Measurements from ENCODE around the gene PSME2. TPM values are rescaled to one million over a fixed set of nuclear protein-coding genes. Genes with fewer than 3 reads are reported as not detected.

Gene PSME2
- total and polyA plus RNA-seq, 2 of the 13 experiments (the other 11 are each of a cell fraction or from before 2014, with no cell fraction given): 332 to 716 TPM

DNA sequence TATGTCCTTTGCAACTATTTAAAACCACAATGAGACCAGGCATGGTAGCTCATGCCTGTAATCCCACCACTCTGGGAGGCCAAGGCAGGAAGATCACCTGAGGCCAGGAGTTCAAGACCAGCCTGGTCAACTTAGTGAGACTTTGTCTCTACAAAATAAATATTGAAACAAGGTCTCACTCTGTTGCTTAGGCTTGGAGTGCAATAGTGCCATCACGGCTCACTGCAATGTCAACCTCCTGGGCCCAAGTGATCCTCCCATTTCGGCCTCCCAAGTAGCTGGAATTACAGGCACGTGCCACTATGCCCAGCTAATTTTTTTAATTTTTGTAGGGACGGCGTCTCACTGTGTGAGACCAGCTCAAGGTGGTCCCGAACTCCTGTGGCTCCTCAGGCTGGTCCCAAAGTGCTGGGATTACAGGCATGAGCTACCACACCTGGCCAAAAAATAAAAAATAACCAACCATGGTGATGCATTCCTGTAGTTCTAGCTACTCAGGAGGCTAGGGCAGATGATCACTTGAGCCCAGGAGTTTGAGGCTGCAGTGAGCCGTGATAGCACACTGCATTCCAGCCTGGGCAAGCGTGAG, 16.9 kb downstream of the PSME2 start (continued):
- TF ChIP-seq, protein P1, sequence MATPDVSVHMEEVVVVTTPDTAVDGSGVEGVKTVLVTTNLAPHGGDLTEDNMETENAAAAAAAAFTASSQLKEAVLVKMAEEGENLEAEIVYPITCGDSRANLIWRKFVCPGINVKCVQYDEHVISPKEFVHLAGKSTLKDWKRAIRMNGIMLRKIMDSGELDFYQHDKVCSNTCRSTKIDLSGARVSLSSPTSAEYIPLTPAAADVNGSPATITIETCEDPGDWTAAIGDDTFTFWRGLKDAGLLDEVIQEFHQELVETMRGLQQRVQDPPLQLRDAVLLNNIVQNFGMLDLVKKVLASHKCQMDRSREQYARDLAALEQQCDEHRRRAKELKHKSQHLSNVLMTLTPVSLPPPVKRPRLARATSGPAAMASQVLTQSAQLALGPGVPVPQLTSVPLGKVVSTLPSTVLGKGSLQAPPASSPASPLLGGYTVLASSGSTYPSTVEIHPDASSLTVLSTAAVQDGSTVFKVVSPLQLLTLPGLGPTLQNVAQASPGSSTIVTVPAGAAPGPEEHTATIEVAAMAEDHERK (CRISPR knock-in tag; IDR thresholded peaks at IDR 0.05; ENCODE audit: low read depth): no peak
- TF ChIP-seq SRSF4 (IDR thresholded peaks at IDR 0.05; ENCODE audit: low read depth, low read length, poor library complexity, severe bottlenecking) (no peak), NBN (conservative IDR thresholded peaks at IDR 0.05) (no peak), ZNF317 (CRISPR knock-in tag; IDR thresholded peaks at IDR 0.05) (no peak), RBM22 (optimal IDR thresholded peaks at IDR 0.05; ENCODE audit: low read length) (no peak), FOXA1 (IDR thresholded peaks at IDR 0.05) (no peak), FOXA1 (CRISPR knock-in tag; IDR thresholded peaks at IDR 0.05) (no peak), ZNF850 (CRISPR knock-in tag; conservative IDR thresholded peaks at IDR 0.05) (no peak), RARA (CRISPR knock-in tag; IDR thresholded peaks at IDR 0.05) (peak; percentile 42; the same call in 1 of the 2 replicates), SP4 (CRISPR knock-in tag; IDR thresholded peaks at IDR 0.05) (peak; percentile 61), CC2D1A (CRISPR knock-in tag; IDR thresholded peaks at IDR 0.05) (no peak), ZNF329 (CRISPR knock-in tag; IDR thresholded peaks at IDR 0.05; ENCODE audit: low read depth) (no peak), ZSCAN30 (CRISPR knock-in tag; IDR thresholded peaks at IDR 0.05) (no peak), HHEX (CRISPR knock-in tag; IDR thresholded peaks at IDR 0.05) (no peak), HOXA7 (CRISPR knock-in tag; IDR thresholded peaks at IDR 0.05) (no peak), FOSL2 (CRISPR knock-in tag; IDR thresholded peaks at IDR 0.05) (no peak), REL (CRISPR knock-in tag; conservative IDR thresholded peaks at IDR 0.05) (no peak), EHMT2 (IDR thresholded peaks at IDR 0.05; ENCODE audit: borderline replicate concordance, low read depth, low read length) (no peak), ZNF432 (CRISPR knock-in tag; IDR thresholded peaks at IDR 0.05; ENCODE audit: borderline replicate concordance) (no peak)
- TF ChIP-seq, protein P2, sequence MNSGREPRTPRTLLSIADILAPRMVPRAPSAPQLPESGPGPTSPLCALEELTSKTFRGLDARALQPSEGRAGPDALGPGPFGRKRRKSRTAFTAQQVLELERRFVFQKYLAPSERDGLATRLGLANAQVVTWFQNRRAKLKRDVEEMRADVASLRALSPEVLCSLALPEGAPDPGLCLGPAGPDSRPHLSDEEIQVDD (CRISPR knock-in tag; IDR thresholded peaks at IDR 0.05; ENCODE audit: borderline replicate concordance): 0 out of 2 replicates have a peak, but pooled peaks have one; percentile 52
- TF ChIP-seq, protein P3, sequence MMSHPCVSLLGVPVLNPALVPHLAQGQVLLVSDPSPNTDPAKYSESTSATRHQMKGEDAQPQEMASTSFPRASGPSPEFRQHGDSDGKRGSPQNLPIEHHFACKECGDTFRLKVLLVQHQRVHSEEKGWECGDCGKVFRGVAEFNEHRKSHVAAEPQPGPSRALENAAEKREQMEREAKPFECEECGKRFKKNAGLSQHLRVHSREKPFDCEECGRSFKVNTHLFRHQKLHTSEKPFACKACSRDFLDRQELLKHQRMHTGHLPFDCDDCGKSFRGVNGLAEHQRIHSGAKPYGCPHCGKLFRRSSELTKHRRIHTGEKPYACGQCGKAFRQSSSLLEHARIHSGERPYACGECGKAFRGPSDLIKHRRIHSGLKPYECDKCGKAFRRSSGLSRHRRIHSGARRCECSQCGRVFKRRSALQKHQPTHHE (CRISPR knock-in tag; IDR thresholded peaks at IDR 0.05; ENCODE audit: borderline replicate concordance): no peak
- TF ChIP-seq, protein P4, sequence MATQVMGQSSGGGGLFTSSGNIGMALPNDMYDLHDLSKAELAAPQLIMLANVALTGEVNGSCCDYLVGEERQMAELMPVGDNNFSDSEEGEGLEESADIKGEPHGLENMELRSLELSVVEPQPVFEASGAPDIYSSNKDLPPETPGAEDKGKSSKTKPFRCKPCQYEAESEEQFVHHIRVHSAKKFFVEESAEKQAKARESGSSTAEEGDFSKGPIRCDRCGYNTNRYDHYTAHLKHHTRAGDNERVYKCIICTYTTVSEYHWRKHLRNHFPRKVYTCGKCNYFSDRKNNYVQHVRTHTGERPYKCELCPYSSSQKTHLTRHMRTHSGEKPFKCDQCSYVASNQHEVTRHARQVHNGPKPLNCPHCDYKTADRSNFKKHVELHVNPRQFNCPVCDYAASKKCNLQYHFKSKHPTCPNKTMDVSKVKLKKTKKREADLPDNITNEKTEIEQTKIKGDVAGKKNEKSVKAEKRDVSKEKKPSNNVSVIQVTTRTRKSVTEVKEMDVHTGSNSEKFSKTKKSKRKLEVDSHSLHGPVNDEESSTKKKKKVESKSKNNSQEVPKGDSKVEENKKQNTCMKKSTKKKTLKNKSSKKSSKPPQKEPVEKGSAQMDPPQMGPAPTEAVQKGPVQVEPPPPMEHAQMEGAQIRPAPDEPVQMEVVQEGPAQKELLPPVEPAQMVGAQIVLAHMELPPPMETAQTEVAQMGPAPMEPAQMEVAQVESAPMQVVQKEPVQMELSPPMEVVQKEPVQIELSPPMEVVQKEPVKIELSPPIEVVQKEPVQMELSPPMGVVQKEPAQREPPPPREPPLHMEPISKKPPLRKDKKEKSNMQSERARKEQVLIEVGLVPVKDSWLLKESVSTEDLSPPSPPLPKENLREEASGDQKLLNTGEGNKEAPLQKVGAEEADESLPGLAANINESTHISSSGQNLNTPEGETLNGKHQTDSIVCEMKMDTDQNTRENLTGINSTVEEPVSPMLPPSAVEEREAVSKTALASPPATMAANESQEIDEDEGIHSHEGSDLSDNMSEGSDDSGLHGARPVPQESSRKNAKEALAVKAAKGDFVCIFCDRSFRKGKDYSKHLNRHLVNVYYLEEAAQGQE (IDR thresholded peaks at IDR 0.05; ENCODE audit: borderline replicate concordance in 1 of 2, low read depth in 1 of 2, low read length in 2 of 2): no peak
- TF ChIP-seq, protein P5, sequence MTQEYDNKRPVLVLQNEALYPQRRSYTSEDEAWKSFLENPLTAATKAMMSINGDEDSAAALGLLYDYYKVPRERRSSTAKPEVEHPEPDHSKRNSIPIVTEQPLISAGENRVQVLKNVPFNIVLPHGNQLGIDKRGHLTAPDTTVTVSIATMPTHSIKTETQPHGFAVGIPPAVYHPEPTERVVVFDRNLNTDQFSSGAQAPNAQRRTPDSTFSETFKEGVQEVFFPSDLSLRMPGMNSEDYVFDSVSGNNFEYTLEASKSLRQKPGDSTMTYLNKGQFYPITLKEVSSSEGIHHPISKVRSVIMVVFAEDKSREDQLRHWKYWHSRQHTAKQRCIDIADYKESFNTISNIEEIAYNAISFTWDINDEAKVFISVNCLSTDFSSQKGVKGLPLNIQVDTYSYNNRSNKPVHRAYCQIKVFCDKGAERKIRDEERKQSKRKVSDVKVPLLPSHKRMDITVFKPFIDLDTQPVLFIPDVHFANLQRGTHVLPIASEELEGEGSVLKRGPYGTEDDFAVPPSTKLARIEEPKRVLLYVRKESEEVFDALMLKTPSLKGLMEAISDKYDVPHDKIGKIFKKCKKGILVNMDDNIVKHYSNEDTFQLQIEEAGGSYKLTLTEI (CRISPR knock-in tag; conservative IDR thresholded peaks at IDR 0.05): no peak
